Tibial artery (tissue), 4 donors: ENCODE measurements around the gene SLC16A13.

Experiments
- DNase-seq, 2 donors: peaks; one replicate each; pipeline ENCODE4 v3.0.0-alpha.2; 2019
- H3K27ac ChIP-seq, 2 donors: fragments of 200-600 bp; sonication (generic) in 1 of 2; 1 replicate in 1 of 2; 2 replicates in 1 of 2; pipeline ENCODE4 v1.5.1; 2018 to 2019; ENCODE audit warnings: mild to moderate bottlenecking in 1 of 2
- H3K27me3 ChIP-seq, 2 donors: fragments of 200-600 bp; sonication (generic) in 1 of 2; one replicate each; pipeline versions ENCODE4 v1.5.1 to v1.6.0; 2016 to 2019
- H3K36me3 ChIP-seq, 3 donors: fragments of 200-600 bp; sonication (generic) in 2 of 3; one replicate each; pipeline ENCODE4 v1.5.1; 2016 to 2019; ENCODE audit warnings: mild to moderate bottlenecking in 2 of 3
- H3K4me1 ChIP-seq, 4 donors: fragments of 200-600 bp; sonication (generic) in 2 of 4; 1 replicate in 3 of 4; 2 replicates in 1 of 4; pipeline ENCODE4 v1.5.1; 2016 to 2019
- H3K4me3 ChIP-seq, 2 donors: fragments of 200-600 bp; sonication (generic) in 1 of 2; 1 replicate in 1 of 2; 2 replicates in 1 of 2; pipeline ENCODE4 v1.5.1; 2018 to 2019; ENCODE audit warnings: mild to moderate bottlenecking in 2 of 2
- H3K9me3 ChIP-seq, 3 donors: fragments of 200-600 bp; sonication (generic) in 1 of 3; one replicate each; pipeline ENCODE4 v1.5.1; 2016 to 2019
- CTCF ChIP-seq, 2 experiments: fragments of 200-600 bp in 1 of 2; fragments of 450-650 bp in 1 of 2; IDR thresholded peaks; one replicate each; pipeline ENCODE4 v1.5.1; 2017 to 2019; ENCODE audit warnings: antibody characterized with exemption in 2 of 2, mild to moderate bottlenecking in 1 of 2, moderate library complexity in 1 of 2
- intact Hi-C: fragments of 100-400 bp; cut with DNase I; formaldehyde crosslinking; loops from one replicate; pipeline ENCODE4 v1.15.0; 2023; ENCODE audit warnings: low total_unique reads

SLC16A13 gene

GRCh38 chr17:7029096-7029495, 6.7 kb upstream of the SLC16A13 start:
- DNase-seq: no peak
- Histone ChIP-seq H3K4me3 (no peak overlapping the region), H3K9me3 (no peaks in the 10 kb centered on the region), H3K36me3 (no peaks in the 10 kb centered on the region), H3K4me1 (no peaks in the 10 kb centered on the region), H3K27me3 (peaks cover 0 to 29% of the 10 kb centered on the region in 2 donors), H3K27ac (no peak overlapping the region)
- no peak for TF ChIP-seq CTCF (IDR thresholded peaks at IDR 0.05)
- intact Hi-C loops: no loop called here

- DNase-seq: no peak
- Histone ChIP-seq H3K4me1 (no peaks in the 10 kb centered on the region), H3K4me3 (no peak overlapping the region), H3K36me3 (no peaks in the 10 kb centered on the region), H3K27me3 (peaks cover 0 to 31% of the 10 kb centered on the region in 2 donors), H3K9me3 (no peaks in the 10 kb centered on the region), H3K27ac (no peak overlapping the region)
- intact Hi-C loops: no loop called here
- TF ChIP-seq CTCF (IDR thresholded peaks at IDR 0.05): no peak
These were observed 6.2 kb upstream of the SLC16A13 start for GRCh38 chr17:7029659-7030058.

- intact Hi-C loops: no loop called here
- no peak for DNase-seq
- Histone ChIP-seq H3K4me1 (peaks cover 0 to 19% (median 9%) of the 10 kb centered on the region in 4 donors), H3K27ac (peak overlapping the region; percentile 34 to 45), H3K36me3 (no peaks in the 10 kb centered on the region), H3K27me3 (peaks cover 0 to 56% of the 10 kb centered on the region in 2 donors), H3K9me3 (no peaks in the 10 kb centered on the region), H3K4me3 (peak overlapping the region; percentile 43 to 51)
- no peak for TF ChIP-seq CTCF (IDR thresholded peaks at IDR 0.05)
These were observed 742 bp upstream of the SLC16A13 start for GRCh38 chr17:7034955-7035590.

- peaks cover 0 to 33% (median 21%) of the 10 kb centered on the region in 4 donors for H3K4me1 ChIP-seq
- no peaks in the 10 kb centered on the region for H3K9me3 ChIP-seq
- intact Hi-C loops: no loop called here
- H3K27ac ChIP-seq: no peak overlapping the region
- no peak overlapping the region for H3K4me3 ChIP-seq
- no peak for DNase-seq
- TF ChIP-seq CTCF (IDR thresholded peaks at IDR 0.05): no peak
- no peaks in the 10 kb centered on the region for H3K36me3 ChIP-seq
- H3K27me3 ChIP-seq: peaks cover 3 to 64% of the 10 kb centered on the region in 2 donors
These were observed 2.4 kb downstream of the SLC16A13 start for GRCh38 chr17:7038025-7038862.

GRCh38 chr17:7039832-7040231, 4.0 kb downstream of the SLC16A13 start:
- Histone ChIP-seq H3K27ac (no peak overlapping the region), H3K4me1 (peaks cover 0 to 42% (median 29%) of the 10 kb centered on the region in 4 donors), H3K4me3 (no peak overlapping the region), H3K9me3 (no peaks in the 10 kb centered on the region), H3K36me3 (no peaks in the 10 kb centered on the region), H3K27me3 (peaks cover 8 to 69% of the 10 kb centered on the region in 2 donors)
- DNase-seq: no peak
- intact Hi-C loops: no loop called here
- TF ChIP-seq CTCF (IDR thresholded peaks at IDR 0.05): no peak
